ENCODE results near the gene HSPA4.

Gene HSPA4

GRCh38 chr5:133025804-133026663 is 25.8 kb upstream of the HSPA4 start, which contains the start of gene ZCCHC10:
Gene ZCCHC10, minus strand, starts transcription at chr5:133026549. Its CDS starts 12 bp downstream, at chr5:133026537.
- Histone ChIP-seq H3K4me3 (ENCODE audit: low read depth, low read length) (peak within 1 kb of the TSS; percentile 98), H3K27me3 (ENCODE audit: control insufficient read depth, insufficient read depth, low read length) (no peaks in the 10 kb centered on the region), H3K27ac (peak within 1 kb of the TSS; percentile 94), H2AFZ (peak within 1 kb of the TSS; percentile 100), H3K4me1 (peaks cover 2% of the 10 kb centered on the region), H3K4me2 (ENCODE audit: low read length) (peak within 1 kb of the TSS; percentile 57), H3K36me3 (ENCODE audit: control insufficient read depth, insufficient read depth, low read length) (no peaks in the 10 kb centered on the region), H3K79me2 (peaks cover 16% of the 10 kb centered on the region), H3K9ac (peak within 1 kb of the TSS; percentile 74), H3K9me3 (ENCODE audit: control insufficient read depth, low read length) (no peaks in the 10 kb centered on the region)
- no peak for TF ChIP-seq CTCF (IDR thresholded peaks at IDR 0.05)

- peak overlapping the region; percentile 57 for H3K4me2 ChIP-seq (ENCODE audit: low read length)
- H3K9me3 ChIP-seq (ENCODE audit: control insufficient read depth, low read length), result no peaks in the 10 kb centered on the region
- H3K27ac ChIP-seq, result no peak overlapping the region
- H3K4me1 ChIP-seq, result peaks cover 2% of the 10 kb centered on the region
- H3K79me2 ChIP-seq, result peaks cover 16% of the 10 kb centered on the region
- peak overlapping the region; percentile 98 for H3K4me3 ChIP-seq (ENCODE audit: low read depth, low read length)
- H3K36me3 ChIP-seq (ENCODE audit: control insufficient read depth, insufficient read depth, low read length), result no peaks in the 10 kb centered on the region
- H2AFZ ChIP-seq, result peak overlapping the region; percentile 100
- H3K9ac ChIP-seq, result no peak overlapping the region
- no peaks in the 10 kb centered on the region for H3K27me3 ChIP-seq (ENCODE audit: control insufficient read depth, insufficient read depth, low read length)
- TF ChIP-seq CTCF (IDR thresholded peaks at IDR 0.05), result no peak
Observed at GRCh38 chr5:133026664-133027153, 25.1 kb upstream of the HSPA4 start.

- Histone ChIP-seq H3K9ac (no peak overlapping the region), H2AFZ (no peak overlapping the region), H3K4me3 (ENCODE audit: low read depth, low read length) (no peak overlapping the region), H3K79me2 (peaks cover 10% of the 10 kb centered on the region), H3K4me1 (peaks cover 2% of the 10 kb centered on the region), H3K9me3 (ENCODE audit: control insufficient read depth, low read length) (no peaks in the 10 kb centered on the region), H3K27ac (no peak overlapping the region), H3K27me3 (ENCODE audit: control insufficient read depth, insufficient read depth, low read length) (no peaks in the 10 kb centered on the region), H3K4me2 (ENCODE audit: low read length) (no peak overlapping the region), H3K36me3 (ENCODE audit: control insufficient read depth, insufficient read depth, low read length) (no peaks in the 10 kb centered on the region)
- no peak for TF ChIP-seq CTCF (IDR thresholded peaks at IDR 0.05)
Observed at GRCh38 chr5:133029416-133029815, 22.4 kb upstream of the HSPA4 start.

GRCh38 chr5:133030343-133031005 is 21.3 kb upstream of the HSPA4 start:
- H2AFZ ChIP-seq, result no peak overlapping the region

More at GRCh38 chr5:133030343-133031005, 21.3 kb upstream of the HSPA4 start:
- no peak for TF ChIP-seq CTCF (IDR thresholded peaks at IDR 0.05)
- no peaks in the 10 kb centered on the region for H3K27me3 ChIP-seq (ENCODE audit: control insufficient read depth, insufficient read depth, low read length)
- no peak overlapping the region for H3K4me2 ChIP-seq (ENCODE audit: low read length)
- H3K9me3 ChIP-seq (ENCODE audit: control insufficient read depth, low read length), result no peaks in the 10 kb centered on the region
- no peaks in the 10 kb centered on the region for H3K36me3 ChIP-seq (ENCODE audit: control insufficient read depth, insufficient read depth, low read length)
- no peak overlapping the region for H3K27ac ChIP-seq
- peaks cover 2% of the 10 kb centered on the region for H3K4me1 ChIP-seq
- no peak overlapping the region for H3K4me3 ChIP-seq (ENCODE audit: low read depth, low read length)
- H3K9ac ChIP-seq, result no peak overlapping the region
- peaks cover 3% of the 10 kb centered on the region for H3K79me2 ChIP-seq

All from parathyroid adenoma (tissue), 2 donors.